SK-N-SH treated with all-trans-retinoic acid at 6 μM for 48 hours (cell line): ENCODE measurements around the gene MSLN.

ENCODE experiments used
- ARNTL ChIP-seq: fragments of 450-650 bp; formaldehyde crosslinking; IDR thresholded peaks from 2 replicates; pipeline ENCODE4 v1.5.0; 2020; ENCODE audit warnings: low read depth, mild to moderate bottlenecking, moderate library complexity, borderline replicate concordance
- BACH2 ChIP-seq: fragments of 250-450 bp; sonication (Bioruptor Pico); IDR thresholded peaks from 2 replicates; pipeline ENCODE4 v1.9.0; 2021; ENCODE audit warnings: mild to moderate bottlenecking, borderline replicate concordance
- CREB5 ChIP-seq: fragments of 250-450 bp; sonication (Bioruptor Pico); IDR thresholded peaks from 2 replicates; pipeline ENCODE4 v1.5.1; 2020; ENCODE audit warnings: low read depth, mild to moderate bottlenecking, moderate library complexity
- CSDC2 ChIP-seq: fragments of 250-450 bp; sonication (Bioruptor Pico); IDR thresholded peaks from 2 replicates; pipeline ENCODE4 v1.5.0; 2020; ENCODE audit warnings: mild to moderate bottlenecking, moderate library complexity
- ESRRG ChIP-seq: fragments of 250-450 bp; sonication (Bioruptor Pico); IDR thresholded peaks from 2 replicates; pipeline ENCODE4 v1.6.1; 2021; ENCODE audit warnings: mild to moderate bottlenecking
- OSR1 ChIP-seq: fragments of 250-450 bp; sonication (Bioruptor Pico); IDR thresholded peaks from 2 replicates; pipeline ENCODE4 v1.8.0; 2022; ENCODE audit warnings: moderate library complexity, mild to moderate bottlenecking, inconsistent platforms
- PATZ1 ChIP-seq: fragments of 250-450 bp; sonication (Bioruptor Pico); IDR thresholded peaks from 2 replicates; pipeline ENCODE4 v1.8.0; 2020; ENCODE audit warnings: mild to moderate bottlenecking, moderate library complexity, borderline replicate concordance
- PPARA ChIP-seq: fragments of 250-450 bp; sonication (Bioruptor Pico); IDR thresholded peaks from 2 replicates; pipeline ENCODE4 v1.5.0; 2020; ENCODE audit warnings: mild to moderate bottlenecking, borderline replicate concordance
- RARB ChIP-seq: fragments of 250-450 bp; sonication (Bioruptor Pico); IDR thresholded peaks from 2 replicates; pipeline ENCODE4 v1.8.0; 2021; ENCODE audit warnings: mild to moderate bottlenecking, moderate library complexity
- SNAI2 ChIP-seq: fragments of 250-450 bp; sonication (Bioruptor Pico); IDR thresholded peaks from 2 replicates; pipeline ENCODE4 v1.5.0; 2020; ENCODE audit warnings: mild to moderate bottlenecking, moderate library complexity
- TCF4 ChIP-seq: fragments of 250-450 bp; sonication (Bioruptor Pico); IDR thresholded peaks from 2 replicates; pipeline ENCODE4 v1.8.0; 2021; ENCODE audit warnings: mild to moderate bottlenecking, moderate library complexity, borderline replicate concordance
- TOX ChIP-seq: fragments of 250-450 bp; sonication (Bioruptor Pico); IDR thresholded peaks from 2 replicates; pipeline ENCODE4 v1.8.0; 2021; ENCODE audit warnings: mild to moderate bottlenecking, moderate library complexity, borderline replicate concordance
- ZFP30 ChIP-seq: fragments of 450-650 bp; formaldehyde crosslinking; IDR thresholded peaks from 2 replicates; pipeline ENCODE4 v1.5.0; 2022; ENCODE audit warnings: mild to moderate bottlenecking, moderate library complexity
- ZNF565 ChIP-seq: fragments of 450-650 bp; formaldehyde crosslinking; conservative IDR thresholded peaks from 2 replicates; pipeline ENCODE4 v1.5.0; 2020; ENCODE audit warnings: low read depth, mild to moderate bottlenecking, moderate library complexity

GRCh38 chr16:728131-728889 lies 32.2 kb upstream of the MSLN start:
- no peak for TF ChIP-seq TOX (CRISPR knock-in tag)
- TF ChIP-seq ESRRG (CRISPR knock-in tag) = no peak
- TF ChIP-seq CREB5 (CRISPR knock-in tag) = no peak
- no peak for TF ChIP-seq SNAI2 (CRISPR knock-in tag)
- no peak for TF ChIP-seq ZNF565
- peak; percentile 70; the same call in 1 of the 2 replicates for TF ChIP-seq ARNTL (CRISPR knock-in tag)
- no peak for TF ChIP-seq RARB (CRISPR knock-in tag)
- no peak for TF ChIP-seq CSDC2 (CRISPR knock-in tag)
- TF ChIP-seq BACH2 (CRISPR knock-in tag) = no peak
- no peak for TF ChIP-seq ZFP30 (CRISPR knock-in tag)
- no peak for TF ChIP-seq PPARA
- no peak for TF ChIP-seq TCF4 (CRISPR knock-in tag)
- no peak for TF ChIP-seq PATZ1 (CRISPR knock-in tag)
- TF ChIP-seq OSR1 = no peak
